Measurements from ENCODE around the gene ATXN2.

DNA sequence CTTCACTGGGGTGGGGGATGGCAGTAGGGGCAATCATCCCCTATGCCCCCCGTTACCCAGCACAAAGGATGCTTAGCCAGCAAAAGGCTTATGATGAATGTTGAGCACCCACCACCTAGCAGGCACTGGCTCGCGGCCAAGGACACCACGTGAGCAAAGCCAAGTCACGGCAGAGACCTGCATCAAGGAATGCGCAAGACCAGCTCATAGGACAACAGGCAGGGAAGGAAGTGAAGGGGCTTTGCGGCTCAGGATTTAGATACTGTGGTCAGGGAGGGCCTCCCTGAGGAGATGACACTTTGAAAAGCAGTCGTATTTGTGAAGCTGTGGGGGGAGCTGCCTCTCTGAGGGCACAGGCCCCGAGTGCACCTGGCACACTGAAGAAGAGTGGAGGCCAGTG lies 160.6 kb downstream of the ATXN2 start:
- TF ChIP-seq EZH2phosphoT487 (IDR thresholded peaks at IDR 0.05; ENCODE audit: borderline replicate concordance, low read length), result no peak
- TF ChIP-seq, protein P1, sequence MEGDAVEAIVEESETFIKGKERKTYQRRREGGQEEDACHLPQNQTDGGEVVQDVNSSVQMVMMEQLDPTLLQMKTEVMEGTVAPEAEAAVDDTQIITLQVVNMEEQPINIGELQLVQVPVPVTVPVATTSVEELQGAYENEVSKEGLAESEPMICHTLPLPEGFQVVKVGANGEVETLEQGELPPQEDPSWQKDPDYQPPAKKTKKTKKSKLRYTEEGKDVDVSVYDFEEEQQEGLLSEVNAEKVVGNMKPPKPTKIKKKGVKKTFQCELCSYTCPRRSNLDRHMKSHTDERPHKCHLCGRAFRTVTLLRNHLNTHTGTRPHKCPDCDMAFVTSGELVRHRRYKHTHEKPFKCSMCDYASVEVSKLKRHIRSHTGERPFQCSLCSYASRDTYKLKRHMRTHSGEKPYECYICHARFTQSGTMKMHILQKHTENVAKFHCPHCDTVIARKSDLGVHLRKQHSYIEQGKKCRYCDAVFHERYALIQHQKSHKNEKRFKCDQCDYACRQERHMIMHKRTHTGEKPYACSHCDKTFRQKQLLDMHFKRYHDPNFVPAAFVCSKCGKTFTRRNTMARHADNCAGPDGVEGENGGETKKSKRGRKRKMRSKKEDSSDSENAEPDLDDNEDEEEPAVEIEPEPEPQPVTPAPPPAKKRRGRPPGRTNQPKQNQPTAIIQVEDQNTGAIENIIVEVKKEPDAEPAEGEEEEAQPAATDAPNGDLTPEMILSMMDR (conservative IDR thresholded peaks at IDR 0.05; ENCODE audit: low read depth, low read length), result no peak
